IPS-15b (cell line): ENCODE results near the gene CDKL4.
"Not testable (repeated sequence)": the region's sequence is repeated elsewhere in the genome, so short reads cannot be mapped to it uniquely, and the experiment has no call there.

ENCODE experiments used
- H3K27me3 ChIP-seq: one replicate; pipeline ENCODE4 v1.6.1; 2013; ENCODE audit warnings: low read length; ENCODE audit not compliant: control insufficient read depth, insufficient read depth
- H3K36me3 ChIP-seq: one replicate; pipeline ENCODE4 v1.6.1; 2013; ENCODE audit warnings: low read length; ENCODE audit not compliant: control insufficient read depth, insufficient read depth
- H3K4me1 ChIP-seq: one replicate; pipeline ENCODE4 v1.6.1; 2013; ENCODE audit warnings: mild to moderate bottlenecking, low read length; ENCODE audit not compliant: control insufficient read depth, insufficient read depth
- H3K4me3 ChIP-seq: one replicate; pipeline ENCODE4 v1.5.1; 2013; ENCODE audit warnings: low read depth, low read length
- H3K9ac ChIP-seq: one replicate; pipeline ENCODE4 v1.6.1; 2013; ENCODE audit warnings: low read depth, mild to moderate bottlenecking, low read length
- H3K9me3 ChIP-seq: one replicate; pipeline ENCODE4 v1.6.1; 2013; ENCODE audit warnings: mild to moderate bottlenecking, low read length; ENCODE audit not compliant: control insufficient read depth, insufficient read depth

The CDKL4 gene

DNA sequence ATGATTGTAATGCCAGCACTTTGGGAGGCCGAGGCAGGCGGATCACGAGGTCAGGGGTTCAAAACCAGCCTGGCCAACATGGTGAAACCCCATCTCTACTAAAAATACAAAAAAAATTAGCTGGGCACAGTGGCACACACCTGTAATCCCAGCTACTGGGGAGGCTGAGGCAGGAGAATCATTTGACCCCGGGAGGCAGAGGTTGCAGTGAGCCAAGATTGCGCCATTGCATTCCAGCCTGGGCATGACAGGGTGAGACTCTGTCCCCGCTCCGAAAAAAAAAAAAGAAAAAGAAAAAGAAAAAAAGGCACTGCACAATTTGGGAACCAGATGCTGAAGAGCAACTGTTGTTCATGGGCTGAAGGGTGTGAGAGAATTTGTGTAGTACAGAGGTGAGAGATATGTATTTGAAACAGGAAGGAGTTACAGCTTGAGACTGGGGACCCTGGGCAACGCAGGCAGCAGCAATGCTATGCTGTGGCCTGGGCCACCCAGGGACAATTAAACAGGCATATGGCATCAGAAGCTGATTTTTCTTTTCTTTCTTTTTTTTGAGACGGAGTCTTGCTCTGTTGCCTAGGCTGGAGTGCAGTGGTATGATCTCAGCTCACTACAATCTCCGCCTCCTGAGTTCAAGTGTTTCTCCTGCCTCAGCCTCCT, 71.6 kb downstream of the CDKL4 start:
- not testable (repeated sequence) for H3K36me3 ChIP-seq, H3K4me1 ChIP-seq, H3K9me3 ChIP-seq, H3K9ac ChIP-seq, H3K4me3 ChIP-seq, H3K27me3 ChIP-seq

DNA sequence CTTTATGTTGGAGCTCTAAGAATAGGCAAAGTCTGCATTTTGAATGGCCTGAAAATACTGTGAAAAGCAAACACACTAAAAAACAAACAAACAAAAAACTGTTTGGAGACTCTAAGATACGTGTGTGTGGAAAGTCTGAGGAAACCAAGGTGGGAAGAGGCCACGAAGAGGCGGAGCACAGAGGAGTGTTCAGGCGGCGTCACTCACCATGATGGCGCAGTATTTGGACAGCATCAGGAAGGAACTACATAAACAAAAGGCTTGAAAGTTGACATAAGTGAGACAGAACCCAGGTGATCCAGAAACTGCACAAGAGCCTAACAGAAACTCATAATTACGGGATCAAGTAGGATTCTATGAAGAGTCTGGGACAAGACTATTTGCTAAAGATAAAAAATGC, 72.1 kb downstream of the CDKL4 start:
- no peaks in the 10 kb centered on the region for H3K27me3 ChIP-seq
- H3K9ac ChIP-seq: no peak overlapping the region
- H3K9me3 ChIP-seq: no peaks in the 10 kb centered on the region
- no peak overlapping the region for H3K4me3 ChIP-seq
- H3K4me1 ChIP-seq: no peaks in the 10 kb centered on the region
- no peaks in the 10 kb centered on the region for H3K36me3 ChIP-seq

DNA sequence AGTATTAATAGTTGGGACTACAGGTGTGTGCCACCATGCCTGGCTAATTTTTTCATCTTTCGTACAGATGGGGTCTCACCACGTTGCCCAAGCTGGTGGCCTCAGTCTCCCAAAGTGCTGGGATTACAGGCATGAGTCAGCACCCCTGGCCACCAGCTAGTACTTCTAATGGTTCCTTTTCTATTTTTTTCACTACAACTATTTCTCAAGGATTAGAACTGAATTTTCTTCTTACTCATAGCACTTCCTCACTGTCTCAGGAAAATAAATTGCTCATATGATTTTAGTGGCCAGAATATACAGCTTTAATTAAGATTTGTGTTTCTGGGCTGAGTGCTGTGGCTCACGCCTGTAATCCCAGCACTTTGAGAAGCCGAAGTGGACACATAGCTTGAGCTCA, 79.7 kb downstream of the CDKL4 start:
- Histone ChIP-seq H3K36me3 (no peaks in the 10 kb centered on the region), H3K9me3 (no peaks in the 10 kb centered on the region), H3K27me3 (no peaks in the 10 kb centered on the region), H3K9ac (no peak overlapping the region), H3K4me3 (no peak overlapping the region), H3K4me1 (no peaks in the 10 kb centered on the region)

DNA sequence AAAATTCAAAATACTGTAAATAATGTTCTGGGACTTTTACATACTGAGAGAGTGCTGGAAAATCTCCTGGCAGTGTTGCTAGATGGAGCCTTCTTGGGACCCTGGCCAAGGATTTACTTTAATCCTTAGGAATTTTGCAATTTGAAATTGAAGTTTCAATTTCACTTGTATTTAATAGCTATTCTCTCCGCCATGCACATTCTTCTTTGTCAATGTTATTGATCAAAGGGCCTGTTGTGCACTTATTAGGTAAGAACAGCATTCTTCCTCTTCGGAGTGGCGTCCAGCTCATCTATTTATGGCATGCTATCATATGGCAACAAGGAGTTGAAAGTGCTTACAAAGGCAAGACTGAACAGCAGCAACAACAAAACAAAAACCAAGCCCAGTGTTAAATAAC, 82.8 kb downstream of the CDKL4 start:
- Histone ChIP-seq H3K4me1 (no peaks in the 10 kb centered on the region), H3K36me3 (no peaks in the 10 kb centered on the region), H3K9me3 (no peaks in the 10 kb centered on the region), H3K4me3 (no peak overlapping the region), H3K27me3 (no peaks in the 10 kb centered on the region), H3K9ac (no peak overlapping the region)

DNA sequence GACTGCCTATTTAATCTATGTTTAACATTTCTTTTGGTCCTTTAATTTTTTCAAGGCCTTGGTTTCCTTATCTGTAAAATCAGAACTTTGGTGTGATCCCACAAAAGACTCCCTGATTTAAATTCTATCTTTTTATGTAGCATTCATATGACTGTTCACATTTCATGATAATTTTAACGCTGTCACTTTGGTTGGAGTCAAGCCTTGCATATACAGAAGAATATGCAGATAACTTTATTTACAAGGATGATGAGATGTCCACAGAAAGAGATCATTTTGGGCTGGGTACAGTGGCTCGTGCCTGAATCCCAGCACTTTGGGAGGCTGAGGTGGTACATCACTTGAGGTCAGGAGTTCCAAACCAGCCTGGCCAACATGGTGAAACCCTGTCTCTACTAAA, 84.5 kb downstream of the CDKL4 start:
- Histone ChIP-seq H3K9ac (no peak overlapping the region), H3K27me3 (no peaks in the 10 kb centered on the region), H3K4me1 (peaks cover 2% of the 10 kb centered on the region), H3K4me3 (no peak overlapping the region), H3K9me3 (no peaks in the 10 kb centered on the region), H3K36me3 (no peaks in the 10 kb centered on the region)

DNA sequence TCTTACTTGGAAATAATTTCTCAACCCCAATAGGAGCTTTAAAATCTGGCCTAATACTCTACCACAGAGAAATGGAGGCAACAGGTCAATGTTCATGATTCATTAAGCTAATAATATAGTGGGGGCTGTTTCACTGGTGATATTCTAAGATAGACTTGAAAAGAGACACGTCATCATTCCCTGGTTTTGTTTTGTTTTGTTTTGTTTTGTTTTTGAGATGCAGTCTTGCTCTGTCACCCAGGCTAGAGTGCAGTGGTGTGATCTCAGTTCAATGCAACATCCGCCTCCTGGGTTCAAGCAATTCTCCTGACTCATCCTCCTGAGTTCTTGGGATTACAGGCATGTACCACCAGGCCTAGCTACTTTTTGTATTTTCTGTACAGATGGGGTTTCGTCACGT, 85.4 kb downstream of the CDKL4 start:
- peaks cover 2% of the 10 kb centered on the region for H3K4me1 ChIP-seq
- no peaks in the 10 kb centered on the region for H3K36me3 ChIP-seq
- no peak overlapping the region for H3K4me3 ChIP-seq
- no peaks in the 10 kb centered on the region for H3K27me3 ChIP-seq
- no peaks in the 10 kb centered on the region for H3K9me3 ChIP-seq
- H3K9ac ChIP-seq: no peak overlapping the region

DNA sequence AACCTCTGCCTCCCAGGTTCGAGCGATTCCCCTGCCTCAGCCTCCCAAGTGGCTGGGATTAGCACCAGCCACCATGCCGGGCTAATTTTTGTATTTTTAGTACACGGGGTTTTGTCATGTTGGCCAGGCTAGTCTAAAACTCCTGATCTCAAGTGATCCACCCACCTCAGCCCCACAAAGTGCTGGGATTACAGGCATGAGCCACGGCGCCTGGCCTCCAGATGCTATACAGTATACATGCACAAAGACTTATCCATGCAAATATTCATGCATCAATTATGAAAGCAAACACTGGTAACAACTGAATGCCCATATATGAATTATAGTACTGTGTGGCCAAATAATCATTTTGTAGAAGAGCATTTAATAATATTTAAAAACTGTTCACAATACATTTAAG, 86.9 kb downstream of the CDKL4 start:
- no peaks in the 10 kb centered on the region for H3K9me3 ChIP-seq
- no peak overlapping the region for H3K9ac ChIP-seq
- H3K4me3 ChIP-seq: no peak overlapping the region
- no peaks in the 10 kb centered on the region for H3K27me3 ChIP-seq
- no peaks in the 10 kb centered on the region for H3K36me3 ChIP-seq
- H3K4me1 ChIP-seq: peaks cover 2% of the 10 kb centered on the region

DNA sequence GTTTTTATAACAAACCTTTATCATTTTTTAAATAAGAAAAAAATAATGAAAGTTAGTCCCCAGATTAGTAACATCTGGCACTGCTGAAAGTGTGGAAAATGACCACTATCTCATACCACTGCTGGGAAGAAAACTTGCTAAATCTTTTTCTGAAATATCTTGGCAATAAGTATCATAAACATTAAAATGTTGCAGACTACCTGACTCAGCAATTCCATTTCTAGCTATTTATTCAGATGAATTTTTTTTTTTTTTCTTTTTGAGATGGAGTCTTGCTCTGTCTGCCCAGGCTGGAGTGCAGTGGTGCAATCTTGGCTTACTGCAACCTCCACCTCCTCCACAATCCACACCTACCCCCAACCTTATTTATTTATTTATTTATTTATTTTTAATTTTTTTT, 87.7 kb downstream of the CDKL4 start:
- Histone ChIP-seq H3K36me3 (no peaks in the 10 kb centered on the region), H3K9me3 (no peaks in the 10 kb centered on the region), H3K4me1 (peaks cover 2% of the 10 kb centered on the region), H3K4me3 (no peak overlapping the region), H3K9ac (no peak overlapping the region), H3K27me3 (no peaks in the 10 kb centered on the region)

DNA sequence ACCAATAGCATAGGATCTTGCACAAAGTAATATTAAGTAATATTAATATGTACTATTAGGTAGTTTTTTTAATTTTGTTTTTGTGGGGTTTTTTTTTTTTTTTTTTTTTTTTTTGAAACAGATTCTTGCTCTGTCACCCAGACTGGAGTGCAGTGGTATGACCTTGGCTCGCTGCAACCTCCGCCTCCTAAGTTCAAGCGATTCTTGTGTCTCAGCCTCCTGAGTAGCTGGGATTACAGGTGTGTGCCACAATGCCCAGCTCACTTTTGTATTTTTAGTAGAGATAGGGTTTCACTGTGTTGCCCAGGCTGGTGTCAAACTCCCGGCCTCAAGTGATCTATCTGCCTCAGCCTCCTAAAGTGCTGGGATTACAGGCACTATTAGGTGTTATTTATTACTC, 88.2 kb downstream of the CDKL4 start:
- not testable (repeated sequence) for H3K4me3 ChIP-seq, H3K27me3 ChIP-seq, H3K9me3 ChIP-seq, H3K36me3 ChIP-seq, H3K9ac ChIP-seq, H3K4me1 ChIP-seq

DNA sequence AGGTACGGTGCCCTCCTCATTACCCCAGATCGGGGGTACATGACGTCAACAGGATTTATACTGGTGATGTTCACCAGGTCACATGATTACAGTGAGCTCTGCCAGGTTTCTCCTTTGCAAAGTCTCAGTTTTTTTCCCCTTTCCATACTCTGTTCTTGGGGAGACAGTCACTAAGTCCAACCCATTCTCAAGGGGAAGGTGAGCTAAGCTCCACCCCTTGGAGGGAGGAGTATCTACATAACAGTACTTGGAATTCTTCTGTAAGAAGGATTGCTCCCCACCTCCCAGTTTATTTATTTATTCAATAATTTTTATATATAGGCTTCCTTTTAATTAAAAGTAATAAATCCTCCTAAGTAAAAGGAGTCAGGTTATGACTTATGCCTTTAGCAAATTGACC, 88.8 kb downstream of the CDKL4 start:
- no peaks in the 10 kb centered on the region for H3K27me3 ChIP-seq
- H3K4me3 ChIP-seq: no peak overlapping the region
- no peak overlapping the region for H3K9ac ChIP-seq
- no peaks in the 10 kb centered on the region for H3K9me3 ChIP-seq
- H3K4me1 ChIP-seq: peaks cover 2% of the 10 kb centered on the region
- H3K36me3 ChIP-seq: no peaks in the 10 kb centered on the region

DNA sequence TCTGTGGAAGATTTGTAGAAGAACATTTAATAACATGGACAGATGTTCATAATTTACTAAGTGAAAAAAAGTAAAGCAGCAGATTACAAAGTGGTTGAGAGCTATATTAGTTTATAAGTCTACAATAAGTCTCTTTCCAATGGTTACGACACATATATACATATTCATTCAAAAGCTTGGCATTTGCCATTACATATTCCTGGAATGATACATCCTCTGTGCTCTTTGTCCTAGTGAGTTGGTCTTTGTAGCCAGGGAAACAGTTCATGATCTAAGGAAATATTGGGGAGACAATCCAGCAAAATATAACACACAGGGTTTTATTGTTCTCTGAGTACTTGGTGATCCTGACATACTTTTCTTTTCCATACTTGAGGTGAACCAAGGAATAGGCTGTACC, 90.5 kb downstream of the CDKL4 start:
- H3K4me1 ChIP-seq: peaks cover 2% of the 10 kb centered on the region
- H3K27me3 ChIP-seq: no peaks in the 10 kb centered on the region
- H3K9ac ChIP-seq: no peak overlapping the region
- H3K36me3 ChIP-seq: no peaks in the 10 kb centered on the region
- no peaks in the 10 kb centered on the region for H3K9me3 ChIP-seq
- no peak overlapping the region for H3K4me3 ChIP-seq

DNA sequence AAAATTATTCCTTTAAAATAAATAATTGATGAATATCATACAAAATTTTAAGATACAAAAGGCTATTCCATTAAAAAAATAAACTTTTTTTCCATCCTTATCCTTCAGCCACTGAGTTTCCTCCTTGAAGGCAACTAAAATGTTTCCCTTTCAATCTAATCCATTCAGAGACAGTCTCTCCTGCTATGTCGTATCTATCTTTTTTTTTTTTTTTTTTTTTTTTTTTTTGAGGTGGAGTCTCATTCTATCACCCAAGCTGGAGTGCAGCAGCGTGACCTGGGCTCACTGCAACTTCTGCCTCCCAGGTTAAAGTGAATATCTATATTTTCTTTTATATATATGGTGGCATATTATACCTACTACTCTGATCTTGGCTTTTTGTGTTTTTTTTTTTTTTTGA, 91.3 kb downstream of the CDKL4 start:
- no peak overlapping the region for H3K4me3 ChIP-seq
- no peaks in the 10 kb centered on the region for H3K27me3 ChIP-seq
- no peaks in the 10 kb centered on the region for H3K36me3 ChIP-seq
- H3K9ac ChIP-seq: no peak overlapping the region
- H3K9me3 ChIP-seq: no peaks in the 10 kb centered on the region
- H3K4me1 ChIP-seq: peaks cover 2% of the 10 kb centered on the region
